ENCODE results near the gene CATSPER2.
"Not testable (repeated sequence)": the region's sequence is repeated elsewhere in the genome, so short reads cannot be mapped to it uniquely, and the experiment has no call there.

Gene CATSPER2

DNA sequence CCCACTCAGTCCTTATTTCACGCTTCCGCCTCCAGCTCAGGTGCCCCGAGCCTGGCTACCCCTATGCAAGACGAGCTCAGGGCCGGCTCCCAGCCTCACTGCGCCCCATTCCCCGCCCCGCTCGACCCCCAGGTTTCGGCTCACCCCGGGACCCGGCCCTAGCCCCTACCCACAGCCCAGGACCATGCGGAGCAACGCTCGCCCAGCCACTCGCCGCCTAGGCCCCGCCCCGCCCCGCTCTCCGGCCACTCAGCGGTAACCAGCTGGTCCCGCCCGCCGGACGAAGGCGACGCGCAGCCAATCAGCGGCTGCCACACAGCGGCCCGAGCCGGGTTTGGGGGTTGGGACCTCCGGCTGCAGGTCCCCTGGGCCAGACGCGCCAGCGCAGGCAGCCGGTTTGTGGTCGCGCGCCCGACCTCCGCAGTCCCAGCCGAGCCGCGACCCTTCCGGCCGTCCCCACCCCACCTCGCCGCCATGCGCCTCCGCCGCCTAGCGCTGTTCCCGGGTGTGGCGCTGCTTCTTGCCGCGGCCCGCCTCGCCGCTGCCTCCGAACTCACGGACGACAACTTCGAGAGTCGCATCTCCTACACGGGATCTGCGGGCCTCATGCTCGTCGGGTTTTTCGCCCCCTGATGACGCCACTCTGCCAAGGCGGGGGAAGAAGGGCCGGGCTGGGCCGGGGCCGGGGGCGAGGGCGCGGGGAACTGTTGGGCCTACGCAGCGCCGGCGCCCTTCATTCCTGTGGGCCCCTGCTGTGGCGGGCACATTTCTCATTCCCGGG is at the start of gene CATSPER2:
TSS of gene CATSPER2 (minus strand) at position 196 of the 781 bp plus-strand sequence. CDS start 783 bp downstream, outside the sequence.
- no peak for DNase-seq (ENCODE audit: low read depth in 2 of 2)

DNA sequence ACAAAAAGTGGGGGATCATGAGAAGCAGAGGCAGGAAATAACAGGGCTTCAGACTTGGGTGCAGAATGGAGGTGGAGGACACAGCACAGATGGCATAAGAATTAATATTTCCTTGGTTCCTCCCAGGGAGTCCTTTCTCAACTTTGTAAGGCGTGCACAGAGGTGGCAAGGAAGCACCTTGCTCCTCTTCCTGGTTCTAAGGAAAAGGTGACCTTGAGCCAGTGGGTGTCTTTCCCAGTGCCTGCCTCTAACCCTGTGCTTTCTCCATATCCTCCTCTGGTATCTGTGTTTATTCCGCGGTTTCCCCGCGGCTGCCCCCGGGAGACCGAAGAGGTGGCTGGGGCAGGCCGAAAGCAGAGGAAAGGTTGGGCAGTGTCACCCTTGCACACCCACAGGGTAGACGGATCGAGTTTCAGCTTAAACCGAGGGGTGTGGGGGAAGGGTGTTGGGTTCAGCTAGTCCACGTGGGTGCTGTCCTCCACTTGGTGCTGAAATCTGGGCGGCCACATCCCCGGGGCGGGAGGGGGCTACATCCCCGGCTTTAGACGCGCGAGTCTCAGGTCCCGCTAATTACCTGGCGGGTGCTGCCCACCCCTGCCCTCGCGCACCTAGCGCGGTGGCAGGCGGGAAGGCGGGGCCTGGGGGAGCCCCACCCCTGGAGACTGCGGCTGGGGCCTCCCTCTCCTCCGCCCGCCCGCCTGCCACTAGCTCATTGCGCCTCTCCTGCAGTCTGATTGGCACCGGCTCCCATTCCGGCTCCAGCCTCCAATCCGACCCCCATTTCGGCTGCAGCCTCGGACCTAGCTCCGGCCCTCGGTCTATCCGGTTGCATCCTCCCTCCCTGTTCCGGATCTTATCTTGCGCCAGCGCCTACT is 44.7 kb upstream of the CATSPER2 start, which contains the start of gene CKMT1A:
TSS of gene CKMT1A (plus strand) at position 712 of the 875 bp plus-strand sequence. CDS start 192 bp downstream, outside the sequence.
- DNase-seq (ENCODE audit: low read depth in 2 of 2), result not testable (repeated sequence)

DNA sequence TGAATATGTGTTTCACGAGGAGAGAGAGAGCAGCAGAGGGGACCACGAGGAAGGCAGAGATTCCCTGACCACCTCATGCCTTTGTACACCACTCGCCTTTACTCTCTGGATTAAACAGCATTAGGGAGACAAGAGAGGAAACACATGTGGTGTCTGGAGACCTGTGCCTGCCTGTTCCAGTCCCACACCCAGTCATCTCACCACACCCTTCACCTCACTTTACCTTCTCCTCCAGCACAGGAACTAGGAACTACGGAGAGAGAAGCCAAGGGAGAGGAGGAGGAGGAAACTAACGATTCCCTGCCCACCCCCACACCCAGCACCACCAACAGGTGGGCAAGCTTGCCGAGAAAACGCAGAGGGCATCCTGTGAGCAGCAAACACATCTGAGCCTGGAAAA is 44.0 kb upstream of the CATSPER2 start:
- DNase-seq (ENCODE audit: low read depth in 2 of 2), result not testable (repeated sequence)

DNA sequence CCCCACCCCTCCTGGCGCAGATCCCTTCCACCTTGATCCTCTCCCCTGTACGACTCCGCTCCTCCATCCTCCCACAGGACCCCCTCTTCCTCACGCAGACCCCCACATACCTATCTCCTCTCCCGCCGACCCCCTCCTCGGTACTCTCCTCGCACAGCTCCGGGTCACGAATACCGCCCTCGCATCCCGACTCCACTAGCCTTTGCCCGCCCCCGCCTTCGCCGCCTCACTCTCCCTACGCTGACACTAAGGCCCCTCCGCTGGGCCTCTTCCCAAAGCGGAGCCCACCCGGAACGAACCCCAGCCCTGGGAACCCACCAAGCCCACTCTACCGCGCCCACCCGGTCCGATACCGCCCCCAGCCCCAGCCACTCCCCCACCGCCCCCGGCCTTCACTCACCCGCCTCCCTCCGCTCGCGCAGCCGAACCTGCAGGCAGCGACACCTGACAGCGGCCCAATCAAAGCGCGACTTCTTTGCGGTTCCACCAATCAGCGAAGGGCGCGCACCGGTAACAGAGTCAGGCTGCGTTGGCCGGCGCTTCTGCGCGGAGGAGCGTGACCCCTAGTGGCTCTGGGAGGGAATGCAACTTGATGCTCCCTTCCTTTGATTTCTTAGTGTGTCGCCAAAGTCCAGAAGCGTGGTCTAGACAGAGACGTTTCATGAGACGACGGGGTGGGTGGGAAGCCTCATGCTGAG is 41.1 kb upstream of the CATSPER2 start:
- not testable (repeated sequence) for DNase-seq (ENCODE audit: low read depth in 2 of 2)

DNA sequence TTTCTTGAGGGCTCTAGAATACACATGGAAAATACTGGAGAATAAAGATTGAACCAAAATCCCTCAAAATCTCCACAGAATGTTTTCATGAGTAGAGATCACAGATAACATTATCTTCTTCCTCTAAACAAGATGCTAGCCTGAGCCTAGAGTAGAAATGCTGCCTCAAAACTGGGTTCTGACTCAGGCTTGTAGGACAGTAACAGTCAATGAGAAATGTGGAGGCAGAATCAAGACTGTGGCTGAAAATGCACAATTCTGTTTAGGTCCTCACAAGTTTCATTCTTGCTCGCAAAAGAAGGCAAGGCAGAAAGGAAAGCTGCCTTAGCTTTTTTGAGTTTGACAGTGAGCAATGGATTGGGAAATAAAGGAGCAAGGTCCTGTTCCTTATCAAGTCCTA is 25.5 kb upstream of the CATSPER2 start:
- DNase-seq (ENCODE audit: low read depth in 2 of 2), result not testable (repeated sequence)

DNA sequence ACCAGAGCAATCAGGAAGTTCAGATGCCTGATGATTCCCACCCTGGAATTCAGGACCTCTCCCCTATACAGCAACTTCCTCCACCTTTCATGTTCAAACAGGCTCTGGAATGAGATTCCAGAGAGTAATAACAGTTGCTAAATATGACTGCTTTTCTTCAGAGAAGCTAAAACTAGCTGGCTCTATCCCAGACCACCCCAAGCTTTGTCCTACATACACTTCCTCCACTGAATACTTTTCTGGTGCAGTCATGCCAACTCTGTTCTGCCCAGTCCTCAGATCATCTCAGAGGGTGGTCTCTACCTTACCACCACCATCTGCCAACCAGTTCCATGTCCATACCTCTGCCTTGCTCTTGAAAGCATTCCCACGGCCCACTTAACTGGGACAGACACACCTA is 17.5 kb upstream of the CATSPER2 start:
- not testable (repeated sequence) for DNase-seq (ENCODE audit: low read depth in 2 of 2)

DNA sequence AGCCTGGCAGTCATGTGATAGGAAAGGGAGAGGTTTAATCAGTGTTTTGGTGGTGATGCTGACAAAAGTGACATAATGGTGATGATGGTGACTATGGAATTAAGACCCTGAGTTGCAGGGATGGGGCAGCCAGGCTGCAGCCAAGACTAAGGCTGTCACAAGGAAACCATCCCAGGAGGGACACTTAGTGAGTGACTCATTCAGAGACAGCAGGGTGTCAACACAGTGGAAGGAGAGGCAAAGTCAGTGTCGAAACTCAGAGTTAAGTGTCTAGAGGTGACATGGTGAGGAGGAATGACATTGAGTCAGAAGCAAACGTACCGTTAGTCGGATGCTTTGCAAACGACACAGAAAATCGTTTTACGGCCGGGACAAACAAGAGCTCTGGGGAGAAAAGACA is 14.7 kb upstream of the CATSPER2 start:
- not testable (repeated sequence) for DNase-seq (ENCODE audit: low read depth in 2 of 2)

DNA sequence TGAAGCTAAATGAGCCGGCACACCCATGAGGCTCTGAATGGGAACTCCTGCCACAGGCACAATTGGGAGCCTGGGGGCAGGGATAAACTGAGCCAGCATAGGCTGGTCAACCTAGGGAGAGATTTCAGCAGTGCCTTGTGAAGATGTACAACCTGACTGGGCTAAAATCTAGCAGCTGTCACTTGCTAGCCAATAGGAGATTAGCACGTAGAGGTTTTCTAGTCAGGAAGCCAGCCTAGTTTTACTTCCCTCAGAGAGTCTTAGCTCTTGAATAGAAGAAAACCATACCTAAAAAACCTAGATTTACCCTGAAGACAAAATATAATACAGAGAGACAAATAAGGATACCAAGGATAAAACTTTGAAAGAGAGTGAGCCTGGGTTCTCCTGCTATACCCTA is 13.6 kb upstream of the CATSPER2 start:
- DNase-seq (ENCODE audit: low read depth in 2 of 2), result not testable (repeated sequence)

DNA sequence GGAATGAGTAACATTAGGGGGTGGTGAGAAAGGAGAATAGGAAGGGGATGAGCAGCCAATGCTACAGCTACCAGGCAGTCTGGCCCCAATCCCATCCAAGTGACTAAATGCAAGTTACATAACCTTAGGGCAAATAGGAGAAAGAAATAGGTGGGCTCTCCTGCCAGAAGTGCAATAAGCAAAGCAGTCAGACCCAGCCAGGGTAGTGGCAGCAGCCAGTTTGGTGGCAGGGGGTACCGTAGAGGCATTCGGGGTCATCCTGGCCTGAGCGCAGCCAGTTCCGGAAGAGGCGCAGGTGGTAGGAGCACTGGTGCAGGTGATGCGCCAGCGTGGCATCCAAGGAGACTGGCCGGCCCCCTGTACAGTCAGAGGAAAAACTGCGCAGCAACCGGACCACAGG is 11.1 kb upstream of the CATSPER2 start:
- not testable (repeated sequence) for DNase-seq (ENCODE audit: low read depth in 2 of 2)

DNA sequence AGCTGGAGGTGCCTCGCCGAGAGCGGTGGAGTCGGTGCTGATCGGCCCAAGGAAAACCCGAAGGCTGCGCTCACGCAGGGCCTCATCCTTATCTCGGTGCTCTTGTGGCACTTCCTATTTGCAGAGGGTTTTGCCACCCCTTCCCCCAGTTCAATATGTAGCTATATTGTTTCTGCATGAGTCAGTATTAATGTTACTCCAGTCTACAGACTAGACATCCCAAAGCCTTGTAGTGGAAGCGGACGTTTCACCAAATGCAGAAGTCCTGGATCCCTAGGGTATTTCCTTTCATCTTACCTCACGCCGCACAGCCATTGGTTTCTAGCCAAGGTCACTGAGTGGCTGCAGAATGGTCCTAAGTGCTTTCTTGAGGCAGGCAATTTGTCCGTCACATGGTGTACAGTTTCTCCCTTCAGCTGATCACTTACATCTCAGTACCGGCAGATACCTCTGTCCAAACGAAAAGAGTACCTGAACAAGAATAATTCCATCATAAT is 834 bp upstream of the CATSPER2 start:
- not testable (repeated sequence) for DNase-seq (ENCODE audit: low read depth in 2 of 2)

DNA sequence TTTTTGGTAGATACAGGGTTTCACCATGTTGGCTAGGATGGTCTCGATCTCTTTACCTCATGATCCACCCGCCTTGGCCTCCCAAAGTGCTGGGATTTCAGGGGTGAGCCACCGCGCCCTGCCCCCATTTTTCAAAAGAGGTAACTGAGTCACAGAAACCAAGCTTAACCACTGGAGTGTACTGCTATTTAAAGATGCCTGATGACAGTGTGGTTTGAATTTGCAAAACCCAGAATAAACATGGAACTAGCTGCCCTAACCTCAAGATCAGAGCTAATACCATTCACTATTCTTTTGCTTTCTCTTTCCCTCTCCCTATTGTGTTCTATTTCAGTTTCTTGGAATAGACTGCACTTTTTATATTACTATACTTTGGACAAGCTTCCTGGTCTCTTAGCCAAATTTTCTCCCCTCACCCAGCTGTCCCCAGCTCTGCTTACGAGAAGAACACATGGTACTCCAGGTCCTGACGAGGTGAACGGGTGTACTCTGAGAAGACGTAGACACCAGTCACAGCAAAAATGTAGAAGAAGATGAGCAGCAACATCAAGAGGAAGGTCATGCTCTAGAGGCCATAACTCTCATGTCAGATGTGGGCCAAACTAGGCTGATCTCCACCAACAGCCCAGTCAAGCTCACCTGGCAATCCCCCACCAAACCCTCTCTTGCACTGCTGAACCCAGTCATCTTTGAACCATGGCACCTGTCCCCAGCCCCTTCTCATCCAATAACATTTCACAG is 10.0 kb downstream of the CATSPER2 start:
- not testable (repeated sequence) for DNase-seq (ENCODE audit: low read depth in 2 of 2)

DNA sequence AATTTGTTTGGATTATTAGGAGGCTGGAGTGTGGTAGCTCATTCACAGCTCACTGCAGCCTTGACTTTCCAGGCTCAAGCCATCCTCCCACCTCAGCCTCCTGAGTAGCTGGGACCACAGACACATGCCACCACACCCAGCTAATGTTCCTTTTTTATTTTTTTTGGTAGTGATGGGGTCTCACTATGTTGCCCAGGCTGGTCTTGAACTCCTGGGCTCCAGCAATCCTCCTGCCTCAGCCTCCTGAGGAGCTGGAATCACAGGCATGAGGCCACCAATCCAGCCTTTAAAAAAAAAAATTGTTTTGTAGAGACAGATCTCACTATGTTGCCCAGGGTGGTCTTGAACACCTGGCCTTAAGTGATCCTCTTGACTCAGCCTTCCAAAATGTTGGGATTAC is 21.7 kb downstream of the CATSPER2 start:
- DNase-seq (ENCODE audit: low read depth in 2 of 2), result not testable (repeated sequence)

DNA sequence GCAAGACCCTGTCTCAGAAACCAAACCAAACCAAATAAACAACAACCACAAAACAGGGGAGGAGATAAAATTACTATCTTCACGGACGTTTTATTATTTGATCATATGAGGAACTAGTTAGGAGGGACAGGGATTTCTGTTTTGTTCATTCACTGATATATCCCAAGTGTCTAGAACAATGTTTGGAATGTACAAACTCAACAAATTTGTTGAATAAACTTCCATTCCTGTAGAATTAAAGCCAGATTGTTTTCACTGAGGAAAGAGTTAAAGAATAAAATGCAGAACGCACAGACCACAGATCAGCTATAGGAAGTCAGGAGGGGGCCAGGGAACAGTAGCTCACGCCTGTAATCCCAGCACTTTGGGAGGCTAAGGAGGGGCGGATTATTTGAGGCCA is 23.5 kb downstream of the CATSPER2 start:
- peak; percentile 26 to 31 for DNase-seq (ENCODE audit: low read depth in 2 of 2)

DNA sequence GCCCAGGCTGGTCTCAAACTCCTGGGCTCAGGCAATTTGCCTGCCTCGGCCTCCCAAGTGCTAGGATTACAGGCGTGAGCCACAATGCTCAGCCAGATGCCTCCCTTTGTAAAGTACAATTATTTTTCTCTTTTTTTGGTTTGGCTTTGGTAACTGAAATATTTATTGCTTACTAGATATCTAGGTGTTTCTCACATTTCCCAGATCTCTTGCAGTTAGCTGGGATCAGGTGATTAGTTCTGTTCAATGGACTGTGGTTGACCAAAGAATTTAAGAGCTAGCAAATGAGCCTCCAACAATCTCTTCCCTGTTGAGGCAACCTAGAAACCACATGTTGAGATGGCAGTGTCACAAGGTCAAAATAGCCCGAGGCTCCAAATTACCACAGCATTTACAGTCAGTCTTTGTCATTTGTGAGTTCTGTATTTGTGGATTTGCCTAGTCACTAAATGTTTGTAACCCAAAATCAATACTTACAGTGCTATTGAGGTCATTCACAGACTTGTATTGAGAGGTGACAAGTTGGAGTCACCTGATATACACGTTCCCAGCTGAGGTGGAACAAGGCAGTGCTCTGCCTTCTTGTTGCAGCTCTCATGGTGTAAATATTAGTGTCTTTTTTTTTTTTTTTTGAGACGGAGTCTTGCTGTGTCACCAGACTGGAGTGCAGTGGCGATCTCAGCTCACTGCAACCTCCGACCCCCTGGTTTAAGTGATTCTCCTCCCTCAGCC is 26.4 kb downstream of the CATSPER2 start:
- DNase-seq (ENCODE audit: low read depth in 2 of 2), result not testable (repeated sequence)

DNA sequence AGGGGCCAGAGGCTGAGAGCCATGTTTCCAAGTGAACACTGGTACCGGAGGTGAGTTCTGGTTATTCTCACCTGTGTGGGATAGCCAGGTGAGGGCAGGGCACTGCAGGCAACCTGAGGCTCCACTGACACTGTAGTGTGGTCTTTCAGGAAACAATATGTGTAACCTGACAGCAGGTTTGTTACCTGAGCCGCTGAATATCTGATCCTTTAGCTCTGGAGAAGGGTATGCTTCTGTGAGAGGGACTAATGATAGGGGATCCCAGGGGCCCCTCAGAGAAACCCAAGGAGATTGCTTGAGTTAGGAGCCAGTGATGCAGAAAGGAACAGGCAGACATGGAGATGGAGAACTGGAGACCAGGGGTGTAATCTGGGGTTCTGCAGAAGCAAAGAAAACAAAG is 29.9 kb downstream of the CATSPER2 start, which contains the start of gene STRC:
TSS of gene STRC (minus strand) at position 101 of the 400 bp plus-strand sequence. CDS start at position 23, 78 bp downstream.
- not testable (repeated sequence) for DNase-seq (ENCODE audit: low read depth in 2 of 2)

DNA sequence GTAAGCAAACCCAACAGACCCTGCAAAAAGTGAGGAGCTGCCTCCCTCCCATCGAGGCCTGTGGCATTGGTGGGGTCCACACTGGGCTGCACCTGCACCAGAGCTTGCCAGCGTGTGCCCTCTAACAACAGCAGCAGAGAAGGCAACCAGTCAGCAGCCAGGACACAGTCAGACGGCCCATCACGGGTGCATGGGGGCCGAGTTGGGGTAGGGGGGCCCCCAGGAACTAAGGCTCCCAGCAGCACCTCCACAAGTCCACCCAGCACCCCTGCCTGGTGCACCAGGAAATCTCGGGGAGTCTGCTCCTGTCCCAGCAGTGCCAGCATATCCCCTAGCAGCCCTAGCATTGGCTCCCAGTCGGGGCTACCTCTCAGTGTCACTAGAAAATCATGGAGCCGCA is 30.9 kb downstream of the CATSPER2 start:
- DNase-seq (ENCODE audit: low read depth in 2 of 2), result not testable (repeated sequence)

DNA sequence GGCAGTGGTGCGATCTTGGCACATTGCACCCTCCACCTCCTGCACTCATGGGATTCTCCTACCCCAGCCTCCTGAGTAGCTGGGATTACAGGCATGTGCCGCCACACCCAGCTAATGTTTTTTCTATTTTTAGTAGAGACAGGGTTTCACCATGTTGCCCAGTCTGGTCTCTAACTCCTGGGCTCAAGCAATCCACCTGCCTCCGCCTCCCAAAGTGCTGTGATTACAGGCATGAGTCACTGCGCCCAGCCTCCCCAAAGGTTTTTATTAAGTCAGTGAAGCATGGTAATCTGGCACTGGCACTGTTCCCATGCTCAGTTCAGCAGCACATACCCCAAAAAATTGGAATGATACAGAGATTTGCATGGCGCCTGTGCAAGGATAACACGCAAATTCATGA is 46.4 kb downstream of the CATSPER2 start:
- not testable (repeated sequence) for DNase-seq (ENCODE audit: low read depth in 2 of 2)

DNA sequence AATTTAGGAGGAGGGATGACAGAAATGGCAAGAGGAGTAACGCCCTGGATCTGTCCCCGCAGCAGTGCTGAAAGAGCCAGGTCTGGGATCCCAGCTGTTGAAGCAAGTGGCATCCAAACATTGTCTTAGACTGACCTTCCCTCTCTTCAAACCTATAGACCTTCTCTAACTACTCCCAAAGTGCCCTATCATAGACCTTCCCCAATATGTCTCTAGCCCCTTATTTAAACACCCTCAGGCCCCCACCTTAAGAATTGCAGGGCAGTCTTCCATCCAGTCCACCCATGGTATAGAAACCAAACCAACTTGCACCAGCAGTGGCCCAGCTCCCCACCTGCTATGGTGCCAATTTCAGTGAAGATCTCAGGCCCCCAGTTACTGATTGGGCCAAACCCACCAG is 48.4 kb downstream of the CATSPER2 start:
- not testable (repeated sequence) for DNase-seq (ENCODE audit: low read depth in 2 of 2)

DNA sequence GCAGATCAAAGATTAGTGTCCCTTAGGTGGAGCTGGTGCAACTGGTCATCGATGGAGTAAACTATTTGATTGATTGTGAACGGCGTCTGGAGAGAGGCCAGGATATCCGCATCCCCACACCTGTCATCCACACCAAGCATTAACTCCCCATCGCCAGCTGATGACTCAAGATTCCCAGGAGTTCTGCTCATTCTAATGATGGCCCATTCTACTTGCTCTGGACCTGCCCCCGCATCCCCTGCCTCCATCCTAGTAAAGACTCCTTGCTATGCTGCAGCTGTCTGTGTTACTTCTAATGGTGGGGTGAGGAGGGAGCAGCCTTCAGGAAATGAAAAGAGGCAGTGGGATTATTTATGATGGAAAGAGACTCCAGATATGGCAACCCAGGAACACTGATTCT is 49.5 kb downstream of the CATSPER2 start:
- not testable (repeated sequence) for DNase-seq (ENCODE audit: low read depth in 2 of 2)

Data from fibroblast of skin of left quadriceps (primary cell).